ENCODE results near the gene MRPL19. TPM values are rescaled to one million over a fixed set of nuclear protein-coding genes. Genes with fewer than 3 reads are reported as not detected.

The MRPL19 gene
- total and polyA plus RNA-seq, 9 donors = 11.9 to 46.8 (median 32.5) TPM

- Histone ChIP-seq H3K4me1 (ENCODE audit: insufficient read depth) (no peaks in the 10 kb centered on the region), H3K4me3 (no peak overlapping the region), H3K36me3 (no peaks in the 10 kb centered on the region), H3K27ac (no peak overlapping the region), H3K27me3 (no peaks in the 10 kb centered on the region), H3K9me3 (no peaks in the 10 kb centered on the region)
- intact Hi-C loops (cut with DNase I) = no loop called here
- DNase-seq = no peak
- 63 to 68% (median 66%) methylated on average over 4 of the region's 4 CpGs for WGBS, 3 donors
- TF ChIP-seq, protein P1, sequence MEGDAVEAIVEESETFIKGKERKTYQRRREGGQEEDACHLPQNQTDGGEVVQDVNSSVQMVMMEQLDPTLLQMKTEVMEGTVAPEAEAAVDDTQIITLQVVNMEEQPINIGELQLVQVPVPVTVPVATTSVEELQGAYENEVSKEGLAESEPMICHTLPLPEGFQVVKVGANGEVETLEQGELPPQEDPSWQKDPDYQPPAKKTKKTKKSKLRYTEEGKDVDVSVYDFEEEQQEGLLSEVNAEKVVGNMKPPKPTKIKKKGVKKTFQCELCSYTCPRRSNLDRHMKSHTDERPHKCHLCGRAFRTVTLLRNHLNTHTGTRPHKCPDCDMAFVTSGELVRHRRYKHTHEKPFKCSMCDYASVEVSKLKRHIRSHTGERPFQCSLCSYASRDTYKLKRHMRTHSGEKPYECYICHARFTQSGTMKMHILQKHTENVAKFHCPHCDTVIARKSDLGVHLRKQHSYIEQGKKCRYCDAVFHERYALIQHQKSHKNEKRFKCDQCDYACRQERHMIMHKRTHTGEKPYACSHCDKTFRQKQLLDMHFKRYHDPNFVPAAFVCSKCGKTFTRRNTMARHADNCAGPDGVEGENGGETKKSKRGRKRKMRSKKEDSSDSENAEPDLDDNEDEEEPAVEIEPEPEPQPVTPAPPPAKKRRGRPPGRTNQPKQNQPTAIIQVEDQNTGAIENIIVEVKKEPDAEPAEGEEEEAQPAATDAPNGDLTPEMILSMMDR (IDR thresholded peaks at IDR 0.05) = no peak
- no peak for TF ChIP-seq POLR2A (IDR thresholded peaks at IDR 0.05)
- TF ChIP-seq EP300 (IDR thresholded peaks at IDR 0.05) = no peak
Observed at GRCh38 chr2:75600461-75601011, 46.0 kb upstream of the MRPL19 start.

DNA sequence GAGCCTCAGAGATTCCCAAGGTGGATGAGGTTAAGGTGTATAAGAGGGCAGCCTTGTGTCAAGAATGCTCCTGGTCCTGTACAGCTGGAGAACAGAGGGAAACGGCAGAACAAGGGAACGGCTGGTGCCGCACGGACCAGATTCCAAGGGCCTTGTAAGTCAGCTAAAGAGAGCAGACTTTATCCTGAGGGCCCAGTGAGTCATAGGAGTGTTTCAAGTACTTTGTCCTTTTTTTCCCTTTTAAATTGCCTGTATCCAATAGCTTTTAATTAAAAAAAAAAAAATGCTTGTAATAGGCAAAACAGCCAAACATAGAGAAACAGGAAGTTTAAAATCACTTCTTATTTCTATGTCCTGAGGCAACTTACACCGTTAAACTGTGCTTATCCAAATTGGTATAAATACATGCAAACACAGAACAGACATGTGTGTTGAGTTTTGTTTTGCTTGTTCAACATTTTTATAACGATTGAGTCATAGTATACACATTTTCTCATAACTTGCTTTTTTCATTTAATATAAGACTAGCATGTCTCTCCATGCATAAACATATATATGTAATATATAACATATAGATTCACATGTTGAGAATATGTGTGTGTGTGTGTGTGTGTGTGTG is 43.8 kb upstream of the MRPL19 start:
- Histone ChIP-seq H3K27ac (no peak overlapping the region), H3K4me3 (no peak overlapping the region), H3K9me3 (no peaks in the 10 kb centered on the region), H3K4me1 (ENCODE audit: insufficient read depth) (no peaks in the 10 kb centered on the region), H3K27me3 (no peaks in the 10 kb centered on the region), H3K36me3 (no peaks in the 10 kb centered on the region)
- 43 to 57% (median 50%) methylated on average over 6 of the region's 6 CpGs for WGBS, 3 donors
- TF ChIP-seq, protein P1 (IDR thresholded peaks at IDR 0.05) = no peak
- TF ChIP-seq EP300 (IDR thresholded peaks at IDR 0.05) (no peak), POLR2A (IDR thresholded peaks at IDR 0.05) (no peak)
- DNase-seq = no peak
- intact Hi-C loops (cut with DNase I) = no loop called here

DNA sequence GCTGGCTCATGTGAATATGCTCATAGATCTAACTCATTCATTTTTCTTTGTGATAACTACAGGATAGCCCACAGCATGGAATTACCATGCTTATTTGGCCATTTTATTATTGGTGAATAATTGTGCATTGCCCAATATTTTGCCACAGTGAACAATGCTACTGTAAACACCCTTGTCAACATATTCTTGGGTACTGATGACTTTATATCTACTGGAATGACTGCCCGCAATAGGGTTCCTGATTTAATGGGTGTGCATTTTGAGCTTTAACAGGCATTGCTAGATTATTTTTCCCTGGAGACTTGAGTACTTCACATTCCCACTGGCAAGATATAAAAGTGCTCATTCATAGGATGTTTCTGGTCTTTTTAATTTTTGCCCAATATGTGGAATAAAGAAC is 43.1 kb upstream of the MRPL19 start:
- WGBS, 3 donors = 80 to 96% (median 94%) methylated on average over 1 of the region's 1 CpG

DNA sequence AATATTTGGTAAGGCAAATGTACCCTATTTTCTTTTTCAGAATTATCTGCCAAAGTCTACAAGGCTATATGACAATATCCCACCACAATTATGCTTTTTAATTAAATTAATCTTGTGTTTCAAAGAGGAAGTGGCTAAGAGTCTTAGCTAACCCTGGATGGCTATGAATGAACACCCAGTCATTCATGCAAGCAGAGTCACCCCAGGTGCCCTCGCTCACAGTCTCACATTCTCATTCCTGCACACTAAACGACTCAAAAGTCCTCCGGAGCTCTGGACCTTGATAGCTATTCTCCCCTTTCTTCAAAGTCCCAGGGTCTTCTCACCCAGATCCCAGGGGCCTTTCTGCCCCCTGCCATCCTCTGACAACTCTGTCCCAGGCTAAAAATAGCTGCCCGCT is 42.1 kb upstream of the MRPL19 start:
- no peak for DNase-seq
- TF ChIP-seq EP300 (IDR thresholded peaks at IDR 0.05) (no peak), POLR2A (IDR thresholded peaks at IDR 0.05) (no peak)
- TF ChIP-seq, protein P1 (IDR thresholded peaks at IDR 0.05) = no peak
- Histone ChIP-seq H3K9me3 (no peaks in the 10 kb centered on the region), H3K36me3 (no peaks in the 10 kb centered on the region), H3K27ac (no peak overlapping the region), H3K4me1 (ENCODE audit: insufficient read depth) (no peaks in the 10 kb centered on the region), H3K27me3 (no peaks in the 10 kb centered on the region), H3K4me3 (no peak overlapping the region)
- WGBS, 3 donors = 81 to 92% (median 81%) methylated on average over 4 of the region's 4 CpGs
- intact Hi-C loops (cut with DNase I) = no loop called here

More for the DNA sequence above, 43.1 kb upstream of the MRPL19 start:
- Histone ChIP-seq H3K4me3 (no peak overlapping the region), H3K4me1 (ENCODE audit: insufficient read depth) (no peaks in the 10 kb centered on the region), H3K27me3 (no peaks in the 10 kb centered on the region), H3K36me3 (no peaks in the 10 kb centered on the region), H3K9me3 (no peaks in the 10 kb centered on the region), H3K27ac (no peak overlapping the region)
- no peak for TF ChIP-seq POLR2A (IDR thresholded peaks at IDR 0.05)
- TF ChIP-seq, protein P1 (IDR thresholded peaks at IDR 0.05) = no peak
- TF ChIP-seq EP300 (IDR thresholded peaks at IDR 0.05) = no peak
- DNase-seq = no peak
- intact Hi-C loops (cut with DNase I) = no loop called here

Data from ovary (tissue), 9 donors.